Measurements from ENCODE around the gene CD101. TPM values are rescaled to one million over a fixed set of nuclear protein-coding genes. Genes with fewer than 3 reads are reported as not detected.

Gene CD101
- total RNA-seq, 1 experiment from 2014 or later: 0.76 TPM

GRCh38 chr1:117017062-117017461 is 15.5 kb downstream of the CD101 start:
- TF ChIP-seq EZH2 (IDR thresholded peaks at IDR 0.05; ENCODE audit: low read depth) (no peak), CTCF (conservative IDR thresholded peaks at IDR 0.05) (no peak)
- intact Hi-C loops (cut with micrococcal nuclease; ENCODE audit: unreplicated experiment): no loop called here
- no peak for DNase-seq
- H4K20me1 ChIP-seq (ENCODE audit: insufficient read depth): no peaks in the 10 kb centered on the region
- H3K27ac ChIP-seq: no peak overlapping the region
- ChIA-PET POLR2A (ENCODE audit: unreplicated experiment) (interaction anchor here (0.5 kb wide), 1 partner anchor 988 kb away, joined by 3 read pairs; no protein-coding TSS in a partner anchor), CTCF (no interaction called here)
- no TSS peak for BruUV-seq (replicated peaks)
- H3K36me3 ChIP-seq (ENCODE audit: low read depth): no peaks in the 10 kb centered on the region
- no peaks in the 10 kb centered on the region for H3K79me2 ChIP-seq (ENCODE audit: low read depth)
- H3F3A ChIP-seq (ENCODE audit: insufficient read depth, low read depth): peaks cover 9% of the 10 kb centered on the region
- no peaks in the 10 kb centered on the region for H3K9me3 ChIP-seq (ENCODE audit: insufficient read depth, low read depth)
- no peak overlapping the region for H3K4me2 ChIP-seq
- H3K27me3 ChIP-seq (ENCODE audit: insufficient read depth, low read depth): no peaks in the 10 kb centered on the region
- no peaks in the 10 kb centered on the region for H3K9me2 ChIP-seq (ENCODE audit: insufficient read depth)
- H3K4me3 ChIP-seq: no peak overlapping the region
- peaks cover 20% of the 10 kb centered on the region for H3K4me1 ChIP-seq (replicated peaks; ENCODE audit: insufficient read depth)
- no peak overlapping the region for H2AFZ ChIP-seq

GRCh38 chr1:117017648-117018047 is 16.1 kb downstream of the CD101 start:
- peaks cover 18% of the 10 kb centered on the region for H3K4me1 ChIP-seq (replicated peaks; ENCODE audit: insufficient read depth)
- intact Hi-C loops (cut with micrococcal nuclease; ENCODE audit: unreplicated experiment): no loop called here
- H3F3A ChIP-seq (ENCODE audit: insufficient read depth, low read depth): peaks cover 9% of the 10 kb centered on the region
- H3K9me3 ChIP-seq (ENCODE audit: insufficient read depth, low read depth): no peaks in the 10 kb centered on the region
- H2AFZ ChIP-seq: no peak overlapping the region
- no peak for TF ChIP-seq EZH2 (IDR thresholded peaks at IDR 0.05; ENCODE audit: low read depth)
- TF ChIP-seq CTCF (conservative IDR thresholded peaks at IDR 0.05): no peak
- no peaks in the 10 kb centered on the region for H3K36me3 ChIP-seq (ENCODE audit: low read depth)
- no peak overlapping the region for H3K27ac ChIP-seq
- no peak for DNase-seq
- no peak overlapping the region for H3K4me3 ChIP-seq
- CTCF ChIA-PET: no interaction called here
- H3K79me2 ChIP-seq (ENCODE audit: low read depth): no peaks in the 10 kb centered on the region
- H4K20me1 ChIP-seq (ENCODE audit: insufficient read depth): no peaks in the 10 kb centered on the region
- POLR2A ChIA-PET (ENCODE audit: unreplicated experiment): interaction anchor here (0.6 kb wide), 1 partner anchor 304 kb away, joined by 3 read pairs; no protein-coding TSS in a partner anchor
- no peak overlapping the region for H3K4me2 ChIP-seq
- no peaks in the 10 kb centered on the region for H3K27me3 ChIP-seq (ENCODE audit: insufficient read depth, low read depth)
- no peaks in the 10 kb centered on the region for H3K9me2 ChIP-seq (ENCODE audit: insufficient read depth)
- no TSS peak for BruUV-seq (replicated peaks)

GRCh38 chr1:117020526-117021156 is 19.1 kb downstream of the CD101 start:
- no TSS peak for BruUV-seq (replicated peaks)
- no peaks in the 10 kb centered on the region for H3F3A ChIP-seq (ENCODE audit: insufficient read depth, low read depth)
- no peak overlapping the region for H3K4me3 ChIP-seq
- ChIA-PET POLR2A (ENCODE audit: unreplicated experiment) (interaction anchor here (0.5 kb wide), 1 partner anchor 10 kb away, joined by 6 read pairs; no protein-coding TSS in a partner anchor), CTCF (no interaction called here)
- H3K9me2 ChIP-seq (ENCODE audit: insufficient read depth): no peaks in the 10 kb centered on the region; the same call in 1 of the 2 replicates
- intact Hi-C loops (cut with micrococcal nuclease; ENCODE audit: unreplicated experiment): no loop called here
- H3K4me1 ChIP-seq (replicated peaks; ENCODE audit: insufficient read depth): no peaks in the 10 kb centered on the region
- no peaks in the 10 kb centered on the region for H3K9me3 ChIP-seq (ENCODE audit: insufficient read depth, low read depth)
- no peaks in the 10 kb centered on the region for H3K79me2 ChIP-seq (ENCODE audit: low read depth)
- H4K20me1 ChIP-seq (ENCODE audit: insufficient read depth): no peaks in the 10 kb centered on the region
- H3K27ac ChIP-seq: no peak overlapping the region
- no peaks in the 10 kb centered on the region for H3K36me3 ChIP-seq (ENCODE audit: low read depth)
- H3K27me3 ChIP-seq (ENCODE audit: insufficient read depth, low read depth): no peaks in the 10 kb centered on the region
- DNase-seq: no peak
- TF ChIP-seq CTCF (conservative IDR thresholded peaks at IDR 0.05): no peak
- no peak for TF ChIP-seq EZH2 (IDR thresholded peaks at IDR 0.05; ENCODE audit: low read depth)
- no peak overlapping the region for H2AFZ ChIP-seq
- H3K4me2 ChIP-seq: no peak overlapping the region
